Upper lobe of right lung (tissue), 1 donor: ENCODE data around the gene PRKCZ. TPM values are rescaled to one million over a fixed set of nuclear protein-coding genes. Genes with fewer than 3 reads are reported as not detected.
A peak's percentile ranks its signal among the peaks of the same experiment; 100 is the strongest.

Source experiments
- ATAC-seq: fragments of 200-7000 bp; cut with Tn5 transposase; one replicate; pipeline ENCODE4 v1.9.1; 2020; ENCODE audit warnings: mild to moderate bottlenecking, moderate library complexity
- DNase-seq: peaks from one replicate; pipeline ENCODE4 v3.0.0-alpha.2; 2020
- H3K27ac ChIP-seq: fragments of 200-600 bp; one replicate; pipeline ENCODE4 v1.8.0; 2022
- H3K27me3 ChIP-seq: fragments of 200-600 bp; one replicate; pipeline ENCODE4 v1.8.0; 2022; ENCODE audit warnings: mild to moderate bottlenecking
- H3K36me3 ChIP-seq: fragments of 200-600 bp; one replicate; pipeline ENCODE4 v1.8.0; 2022
- H3K4me1 ChIP-seq: fragments of 200-600 bp; one replicate; pipeline ENCODE4 v1.8.0; 2022
- H3K4me3 ChIP-seq: fragments of 200-600 bp; one replicate; pipeline ENCODE4 v1.8.0; 2022; ENCODE audit warnings: mild to moderate bottlenecking
- H3K9me3 ChIP-seq: fragments of 200-600 bp; one replicate; pipeline ENCODE4 v1.8.0; 2022
- CTCF ChIP-seq: fragments of 200-600 bp; IDR thresholded peaks from one replicate; pipeline ENCODE4 v1.8.0; 2022; ENCODE audit warnings: antibody characterized with exemption
- intact Hi-C: fragments of 100-400 bp; cut with DNase I; formaldehyde crosslinking; loops from one replicate; pipeline ENCODE4 v1.11.0; 2022
- total RNA-seq: library from RNA; stranded (reverse); fragmentation: NEBNext Ultra II Directional; extraction: Animal tissue kit (Norgen Biotek cat#: 25700); gene quantifications from one replicate; pipeline ENCODE4 v1.2.1, GENCODE V29; 2021
- donor health status: DM: no; HTN: yes; CAD: no; lungs with severe emphysema.

The PRKCZ gene
- total RNA-seq, 1 donor from 2014 or later, result 121 TPM

DNA sequence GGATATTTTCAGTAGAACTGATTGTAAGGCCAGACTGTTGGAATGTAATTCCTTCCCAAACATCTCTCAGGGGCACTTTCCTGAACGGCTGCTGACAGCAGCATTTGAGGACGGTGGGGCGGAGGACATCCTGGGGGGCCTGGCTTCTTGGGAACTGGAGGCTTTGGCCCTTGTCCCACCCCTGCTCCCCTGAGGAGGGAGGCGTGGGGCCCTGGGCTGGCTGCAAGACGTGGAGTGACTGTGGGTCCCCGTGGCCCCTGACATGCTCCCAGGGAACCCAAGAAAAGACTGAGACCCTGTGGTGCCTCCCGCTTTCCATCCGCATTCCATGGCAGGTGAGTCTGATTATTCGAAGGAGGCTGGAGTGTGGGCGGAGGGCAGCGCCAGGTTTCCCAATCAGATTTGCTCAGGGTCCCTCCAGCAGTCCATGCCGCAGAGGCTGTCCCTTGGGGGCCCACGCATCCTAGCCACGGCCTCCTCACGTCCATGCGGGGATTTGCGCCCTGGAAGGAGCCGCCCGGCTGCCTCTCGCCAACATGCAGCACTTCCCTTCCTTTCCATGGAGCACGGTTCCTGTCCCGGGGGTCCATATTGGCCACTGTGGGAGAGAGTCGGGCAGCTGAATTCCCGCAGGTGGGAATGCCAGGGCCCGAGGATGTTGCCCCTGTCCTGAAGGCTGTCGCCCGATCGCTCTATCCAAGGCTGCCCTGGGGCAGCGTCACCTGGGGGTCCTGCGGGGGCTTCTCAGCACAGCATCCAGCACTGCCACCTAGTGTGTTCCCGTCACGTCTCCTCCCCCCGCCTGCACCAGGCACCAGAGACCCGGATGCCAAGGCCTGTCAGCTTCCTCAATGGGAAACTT, 75.4 kb downstream of the PRKCZ start:
- DNase-seq (peak; percentile 69), ATAC-seq (no peak)
- TF ChIP-seq CTCF, result no peak
- no peaks in the 10 kb centered on the region for H3K9me3 ChIP-seq
- intact Hi-C loops, result no loop called here
- no peaks in the 10 kb centered on the region for H3K36me3 ChIP-seq
- H3K4me1 ChIP-seq, result peaks cover 25% of the 10 kb centered on the region
- no peaks in the 10 kb centered on the region for H3K27me3 ChIP-seq
- no peak overlapping the region for H3K4me3 ChIP-seq
- no peak overlapping the region for H3K27ac ChIP-seq

- TF ChIP-seq CTCF, result no peak
- H3K9me3 ChIP-seq, result no peaks in the 10 kb centered on the region
- peaks cover 35% of the 10 kb centered on the region for H3K4me1 ChIP-seq
- peak overlapping the region; percentile 82 for H3K27ac ChIP-seq
- H3K27me3 ChIP-seq, result no peaks in the 10 kb centered on the region
- ATAC-seq, result peak; percentile 2
- no peaks in the 10 kb centered on the region for H3K36me3 ChIP-seq
- no peak overlapping the region for H3K4me3 ChIP-seq
- DNase-seq, result peak; percentile 68
- intact Hi-C loops, result no loop called here
Measured at GRCh38 chr1:2126331-2127186, 76.3 kb downstream of the PRKCZ start.

- peaks cover 43% of the 10 kb centered on the region for H3K4me1 ChIP-seq
- ATAC-seq (peak; percentile 72), DNase-seq (peak; percentile 86)
- no peak overlapping the region for H3K4me3 ChIP-seq
- intact Hi-C loops, result no loop called here
- no peaks in the 10 kb centered on the region for H3K9me3 ChIP-seq
- no peaks in the 10 kb centered on the region for H3K36me3 ChIP-seq
- no peak for TF ChIP-seq CTCF
- no peaks in the 10 kb centered on the region for H3K27me3 ChIP-seq
- peak overlapping the region; percentile 82 for H3K27ac ChIP-seq
Measured at GRCh38 chr1:2127187-2128145, 77.3 kb downstream of the PRKCZ start.

DNA sequence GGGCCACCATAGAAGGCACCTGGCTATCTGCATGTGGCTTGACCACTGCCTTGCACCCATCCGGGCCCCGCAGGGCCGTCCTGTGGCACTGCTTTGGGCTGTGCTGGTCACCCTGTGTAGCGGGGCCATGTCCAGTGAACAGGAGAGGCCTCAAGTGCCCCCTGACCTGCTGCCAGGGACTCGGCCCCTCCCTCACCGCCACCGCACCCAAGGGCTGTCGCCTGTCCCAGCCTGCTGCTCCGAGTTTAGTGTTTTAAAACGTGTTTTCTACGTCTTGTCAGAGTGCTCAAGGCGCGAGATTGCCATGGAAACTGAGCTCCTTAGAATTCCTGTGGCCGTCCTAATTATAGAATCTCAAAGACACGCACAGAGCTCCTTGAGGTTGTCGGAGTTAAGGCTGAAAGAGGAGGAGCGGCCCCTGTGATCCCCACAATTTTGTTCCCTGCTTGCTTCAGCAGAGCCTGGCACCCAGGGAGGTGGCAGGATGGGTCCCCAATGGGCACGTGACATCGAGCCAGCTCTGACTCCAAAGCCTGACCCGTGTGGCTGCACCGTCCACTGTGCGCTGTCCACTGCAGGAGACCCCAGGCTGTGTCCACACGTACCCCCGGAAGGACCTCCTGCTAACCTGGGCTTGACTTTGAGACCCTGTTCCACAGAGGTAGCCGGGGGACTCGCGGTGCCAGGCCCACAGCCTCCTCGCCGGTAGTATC, 78.1 kb downstream of the PRKCZ start:
- ATAC-seq (peak; percentile 73), DNase-seq (peak; percentile 94)
- no peaks in the 10 kb centered on the region for H3K36me3 ChIP-seq
- no peak overlapping the region for H3K4me3 ChIP-seq
- peak overlapping the region; percentile 82 for H3K27ac ChIP-seq
- no peaks in the 10 kb centered on the region for H3K27me3 ChIP-seq
- H3K9me3 ChIP-seq, result no peaks in the 10 kb centered on the region
- no peak for TF ChIP-seq CTCF
- intact Hi-C loops, result no loop called here
- peaks cover 47% of the 10 kb centered on the region for H3K4me1 ChIP-seq
